Measurements from ENCODE around the gene ZNF197.
"Not testable (repeated sequence)": the region's sequence is repeated elsewhere in the genome, so short reads cannot be mapped to it uniquely, and the experiment has no call there.

Gene ZNF197

DNA sequence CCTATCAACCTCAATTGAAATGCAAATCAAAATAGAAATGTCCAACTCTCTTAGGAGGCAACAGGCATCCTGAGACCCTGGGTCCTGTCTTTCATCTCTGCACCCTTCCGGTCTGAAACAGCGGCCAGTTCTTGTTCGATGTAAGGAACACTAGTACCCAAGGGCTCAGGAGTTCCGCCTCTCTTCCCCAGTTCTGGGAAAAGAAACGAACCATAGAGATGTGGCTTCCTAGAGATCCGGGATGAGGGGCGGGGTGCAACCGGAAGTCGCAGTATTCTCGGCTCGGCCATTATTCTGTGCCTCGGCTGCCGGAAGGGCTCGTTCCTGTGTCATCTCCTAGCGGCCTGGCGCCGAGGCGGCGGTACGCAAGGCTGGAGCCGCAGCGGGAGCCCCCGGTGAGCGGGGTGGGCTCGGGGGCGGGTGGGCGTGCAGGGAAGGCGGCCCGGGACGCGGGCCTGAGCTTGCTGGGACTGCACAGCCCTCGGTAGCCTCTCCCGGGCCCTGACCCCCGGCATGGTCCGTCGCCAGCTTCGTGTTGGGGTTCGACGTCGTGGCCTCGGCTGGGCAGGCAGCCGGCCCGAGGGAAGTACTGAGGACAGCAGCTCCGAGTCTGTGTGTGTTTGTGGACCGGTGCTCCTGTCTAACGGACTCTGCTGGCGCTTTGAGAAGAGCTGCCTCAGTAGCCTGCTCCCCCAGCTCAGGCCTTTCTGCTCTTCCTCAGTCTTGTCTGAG lies at the start of gene ZNF197:
Gene ZNF197, plus strand, starts transcription at position 288 of the 732 bp plus-strand sequence. CDS start 4,119 bp downstream, outside the sequence.
- H3K36me3 Mint-ChIP-seq (ENCODE audit: low read depth): peaks cover 20% of the 10 kb centered on the region
- intact Hi-C loops (cut with micrococcal nuclease): loop anchor here (1.0 kb wide), 1 partner anchor 23 kb away; the partner anchor contains the start of gene ZNF35

DNA sequence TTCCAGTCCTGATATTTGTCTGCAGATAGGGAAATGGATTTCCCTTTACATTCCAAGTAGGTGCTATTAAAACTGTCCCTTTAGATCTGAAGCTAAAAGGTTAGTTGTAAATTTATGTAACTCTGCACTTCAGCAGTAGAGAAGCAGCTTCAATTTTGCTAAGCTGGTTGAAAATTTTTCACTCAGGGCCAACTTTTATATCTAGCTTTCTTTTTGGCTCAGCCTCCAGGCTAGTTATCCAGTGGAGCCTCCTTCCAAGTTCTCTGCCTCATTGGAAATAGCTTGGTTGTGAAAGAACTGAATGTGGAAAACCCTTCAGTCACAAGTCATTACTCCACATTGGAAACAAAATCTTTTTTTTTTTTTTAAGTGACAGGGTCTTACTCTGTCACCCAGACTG lies 48.2 kb upstream of the ZNF197 start:
- Mint-ChIP-seq H3K4me1 (ENCODE audit: low read depth) (no peaks in the 10 kb centered on the region), H3K4me3 (no peak overlapping the region), H3K27me3 (peaks cover 9% of the 10 kb centered on the region), H3K27ac (no peak overlapping the region), H3K9me3 (peaks cover 81% of the 10 kb centered on the region), H3K36me3 (ENCODE audit: low read depth) (peaks cover 20% of the 10 kb centered on the region)
- intact Hi-C loops (cut with micrococcal nuclease): no loop called here

More for the DNA sequence above, at the start of gene ZNF197:
- Mint-ChIP-seq H3K4me1 (ENCODE audit: low read depth) (peaks cover 9% of the 10 kb centered on the region), H3K9me3 (no peaks in the 10 kb centered on the region), H3K27me3 (no peaks in the 10 kb centered on the region), H3K27ac (peak within 1 kb of the TSS; percentile 84), H3K4me3 (peak within 1 kb of the TSS; percentile 74)

DNA sequence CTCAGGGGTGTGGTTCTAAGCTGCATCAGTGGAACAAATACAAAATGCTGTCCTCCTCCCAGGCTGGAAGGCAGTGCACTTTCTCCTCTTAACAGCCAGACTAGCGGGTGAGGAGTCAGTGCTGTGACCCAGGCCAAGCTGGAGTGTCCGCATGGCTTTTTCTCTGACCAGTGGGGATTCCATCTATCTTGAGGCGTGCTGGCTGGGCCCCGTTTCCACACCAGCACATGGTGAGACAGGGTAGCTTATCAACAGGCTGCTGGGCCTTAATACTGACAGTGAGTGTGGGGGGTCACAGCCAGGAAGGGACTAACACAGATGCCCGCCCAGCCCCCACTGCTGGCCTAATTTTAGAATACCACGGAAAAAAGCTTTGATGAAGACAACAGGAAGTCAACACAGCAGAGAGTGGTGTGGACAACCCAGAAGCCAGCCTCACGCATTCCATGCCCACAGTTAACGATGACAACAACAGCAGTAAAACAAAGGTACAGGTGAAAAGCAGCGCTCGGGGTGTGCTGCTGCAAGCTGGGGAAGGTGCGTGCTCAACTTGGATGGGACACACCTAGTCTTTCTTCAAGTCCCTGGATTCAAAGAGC lies 47.4 kb upstream of the ZNF197 start:
- Mint-ChIP-seq H3K9me3 (peaks cover 72% of the 10 kb centered on the region), H3K36me3 (ENCODE audit: low read depth) (peaks cover 20% of the 10 kb centered on the region)
- H3K4me3 Mint-ChIP-seq; H3K27me3 Mint-ChIP-seq; H3K27ac Mint-ChIP-seq; intact Hi-C loops (cut with micrococcal nuclease); H3K4me1 Mint-ChIP-seq (ENCODE audit: low read depth): not testable (repeated sequence)

DNA sequence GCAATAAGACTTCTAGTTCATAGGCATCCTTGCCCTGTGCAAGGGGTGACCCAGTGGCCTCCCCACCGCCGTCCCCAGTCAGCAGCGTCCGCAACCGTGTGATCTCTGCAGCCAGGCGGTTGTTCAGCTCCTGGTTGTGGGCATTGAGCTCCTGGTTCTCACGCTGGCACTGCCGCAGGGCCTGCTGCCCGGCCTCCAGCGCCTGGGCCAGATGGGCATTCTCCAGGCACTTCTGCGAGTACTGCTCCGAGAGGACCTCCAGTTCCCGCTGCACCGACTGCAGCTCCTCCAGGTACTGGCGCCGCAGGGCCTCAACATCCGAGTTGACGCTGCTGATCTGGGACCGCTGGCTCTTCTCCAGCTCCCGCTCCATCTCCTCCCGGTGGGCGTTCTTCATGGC lies 46.5 kb upstream of the ZNF197 start:
- H3K4me1 Mint-ChIP-seq (ENCODE audit: low read depth); intact Hi-C loops (cut with micrococcal nuclease); H3K4me3 Mint-ChIP-seq; H3K27ac Mint-ChIP-seq: not testable (repeated sequence)
- H3K9me3 Mint-ChIP-seq: peaks cover 64% of the 10 kb centered on the region
- H3K27me3 Mint-ChIP-seq: peaks cover 11% of the 10 kb centered on the region
- H3K36me3 Mint-ChIP-seq (ENCODE audit: low read depth): peaks cover 20% of the 10 kb centered on the region

DNA sequence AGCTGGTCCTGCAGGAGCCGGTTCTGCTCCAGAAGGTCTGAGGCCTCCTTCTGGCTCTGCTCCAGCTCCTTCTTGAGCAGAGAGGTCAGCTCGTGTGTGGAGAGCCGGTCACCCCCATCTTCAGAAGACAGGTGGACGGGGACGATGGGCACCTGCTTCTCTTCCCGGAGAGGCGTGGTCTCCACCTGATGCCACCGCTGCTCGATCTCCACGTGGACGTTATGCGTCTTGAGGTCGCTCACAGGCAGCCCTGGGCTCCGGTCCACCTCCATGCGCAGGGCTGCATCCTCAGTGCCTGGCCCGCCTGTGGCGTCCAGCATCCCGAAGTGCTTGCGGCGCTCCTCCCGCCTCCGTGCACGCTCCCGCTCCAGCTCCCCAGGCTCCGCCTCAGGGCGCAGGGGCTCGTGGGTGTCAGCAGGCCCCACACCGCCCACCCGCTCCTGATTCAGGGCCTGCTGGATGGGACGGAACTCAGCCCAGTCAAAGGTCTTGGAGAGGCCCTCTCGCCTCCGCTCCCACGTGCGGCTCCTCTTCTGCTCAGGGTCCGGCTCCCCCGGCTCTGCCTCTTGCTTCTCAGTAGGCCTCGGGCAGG lies 45.8 kb upstream of the ZNF197 start:
- not testable (repeated sequence) for H3K4me3 Mint-ChIP-seq

DNA sequence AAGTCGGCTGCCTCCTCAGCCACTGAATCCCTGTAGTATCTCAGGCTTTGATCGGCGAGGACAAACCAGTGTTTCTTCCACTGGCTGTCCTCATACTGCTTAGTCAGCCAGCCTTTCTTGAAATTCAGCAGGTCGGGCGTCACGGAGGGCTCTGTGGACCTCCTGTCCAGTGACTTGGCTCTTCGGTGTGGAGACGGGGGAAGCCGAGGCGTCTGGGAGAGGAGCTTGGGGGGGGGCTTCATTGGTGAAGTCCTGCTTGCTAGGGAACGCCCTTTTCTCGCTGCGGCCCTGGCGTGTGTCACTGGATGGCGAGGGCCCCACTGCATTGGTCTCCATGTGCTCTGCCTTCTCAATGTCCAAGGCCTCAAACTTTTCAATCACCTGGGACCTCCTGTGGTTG lies 45.1 kb upstream of the ZNF197 start:
- H3K9me3 Mint-ChIP-seq: peaks cover 51% of the 10 kb centered on the region
- peaks cover 17% of the 10 kb centered on the region for H3K27me3 Mint-ChIP-seq
- H3K4me3 Mint-ChIP-seq; H3K27ac Mint-ChIP-seq; intact Hi-C loops (cut with micrococcal nuclease); H3K4me1 Mint-ChIP-seq (ENCODE audit: low read depth): not testable (repeated sequence)
- peaks cover 20% of the 10 kb centered on the region for H3K36me3 Mint-ChIP-seq (ENCODE audit: low read depth)

More for the DNA sequence above, 45.8 kb upstream of the ZNF197 start:
- H3K4me1 Mint-ChIP-seq (ENCODE audit: low read depth); intact Hi-C loops (cut with micrococcal nuclease); H3K27ac Mint-ChIP-seq: not testable (repeated sequence)
- peaks cover 20% of the 10 kb centered on the region for H3K36me3 Mint-ChIP-seq (ENCODE audit: low read depth)
- peaks cover 59% of the 10 kb centered on the region for H3K9me3 Mint-ChIP-seq
- H3K27me3 Mint-ChIP-seq: peaks cover 13% of the 10 kb centered on the region

DNA sequence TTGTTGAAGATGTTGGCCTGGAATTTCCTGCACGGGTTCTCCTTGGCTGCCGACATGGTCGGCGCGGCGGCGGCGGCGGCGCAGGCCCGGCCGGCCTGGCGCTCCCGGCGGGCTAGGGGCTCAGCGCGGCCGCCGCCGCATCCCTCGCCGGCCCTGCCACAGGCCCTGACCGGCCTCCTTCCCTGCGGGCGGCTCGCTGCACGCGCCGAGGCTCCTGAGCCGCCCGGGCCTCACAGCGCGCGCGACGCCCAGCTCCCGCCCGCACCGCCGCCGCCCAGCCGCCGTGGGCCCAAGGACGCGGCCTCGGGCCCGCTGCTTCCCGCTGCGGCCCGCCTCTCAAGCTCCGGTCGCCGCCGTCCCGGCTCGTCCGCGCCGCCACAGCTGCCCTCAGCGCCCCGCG lies 43.9 kb upstream of the ZNF197 start:
- H3K27ac Mint-ChIP-seq; intact Hi-C loops (cut with micrococcal nuclease); H3K4me3 Mint-ChIP-seq: not testable (repeated sequence)
- Mint-ChIP-seq H3K36me3 (ENCODE audit: low read depth) (peaks cover 20% of the 10 kb centered on the region), H3K4me1 (ENCODE audit: low read depth) (peaks cover 21% of the 10 kb centered on the region), H3K27me3 (peaks cover 17% of the 10 kb centered on the region), H3K9me3 (peaks cover 45% of the 10 kb centered on the region)

DNA sequence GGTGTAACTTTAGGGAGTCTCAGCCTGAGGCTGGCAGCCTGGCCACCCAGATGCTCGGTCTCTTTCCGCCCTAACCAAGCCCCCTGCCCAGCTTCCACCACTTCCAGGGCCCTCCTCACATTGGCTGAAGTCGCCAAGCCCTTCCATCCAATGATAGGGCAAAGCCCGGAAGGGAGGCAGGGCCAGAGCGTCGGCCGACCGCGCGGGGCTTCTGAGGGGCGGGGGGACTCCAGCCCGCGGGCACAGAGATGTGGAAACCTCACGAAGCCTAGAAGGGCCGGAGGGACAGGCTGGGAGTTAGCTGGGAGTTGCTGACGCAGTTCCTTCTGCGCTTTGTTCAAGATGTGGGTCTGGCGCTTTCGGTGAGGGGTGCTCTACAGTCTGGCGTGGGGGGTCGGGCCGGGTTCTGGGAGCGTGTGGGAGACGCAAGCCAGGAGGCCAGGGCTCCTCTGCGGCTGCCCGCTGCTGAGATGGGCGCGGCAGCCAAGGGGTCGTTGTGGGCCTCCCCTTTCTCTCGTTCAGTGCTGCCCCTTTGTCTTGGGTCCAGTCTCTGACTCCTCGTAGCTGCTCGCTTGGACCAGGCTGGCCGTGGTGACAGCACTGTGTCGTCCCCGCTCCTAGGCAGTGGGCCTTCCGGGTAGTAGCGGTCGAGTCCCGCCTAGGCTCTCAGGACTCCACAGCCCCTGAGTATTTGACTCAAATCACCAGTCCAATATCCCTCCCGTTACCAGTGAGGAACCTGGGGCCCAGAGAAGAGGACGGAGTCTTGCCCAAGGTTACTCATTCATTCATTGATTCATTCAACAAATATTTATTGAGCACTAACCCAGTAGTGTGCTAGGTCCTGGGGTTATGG lies 40.0 kb upstream of the ZNF197 start, which contains the start of gene ZNF660:
Gene ZNF660, plus strand, starts transcription at position 319 of the 856 bp plus-strand sequence. CDS start 9,230 bp downstream, outside the sequence.
- peaks cover 38% of the 10 kb centered on the region for H3K36me3 Mint-ChIP-seq (ENCODE audit: low read depth)
- H3K4me1 Mint-ChIP-seq (ENCODE audit: low read depth): peaks cover 25% of the 10 kb centered on the region
- intact Hi-C loops (cut with micrococcal nuclease): no loop called here
- peaks cover 41% of the 10 kb centered on the region for H3K9me3 Mint-ChIP-seq
- peak within 1 kb of the TSS; percentile 76 for H3K4me3 Mint-ChIP-seq
- peaks cover 17% of the 10 kb centered on the region for H3K27me3 Mint-ChIP-seq
- H3K27ac Mint-ChIP-seq: peak within 1 kb of the TSS; percentile 81

DNA sequence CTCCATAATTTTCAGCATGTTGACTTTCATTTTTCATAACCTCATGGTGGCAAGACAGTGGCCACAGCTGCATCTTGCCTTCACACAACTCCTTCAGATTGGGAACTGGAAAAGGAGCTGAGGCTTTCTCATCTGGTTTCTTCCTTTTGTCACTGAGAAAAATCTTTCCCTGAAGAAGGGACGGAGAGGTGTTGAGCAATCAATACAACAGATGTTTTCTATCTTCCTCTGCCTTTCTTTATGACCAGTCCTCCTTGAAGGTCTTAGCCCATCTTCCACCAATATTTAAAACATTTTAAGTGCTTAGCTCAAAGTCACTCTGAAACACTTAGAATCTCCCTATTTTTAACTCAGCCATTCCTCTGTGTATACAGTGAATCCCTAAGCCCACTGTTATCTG lies 28.2 kb upstream of the ZNF197 start:
- Mint-ChIP-seq H3K36me3 (ENCODE audit: low read depth) (peaks cover 27% of the 10 kb centered on the region), H3K27ac (no peak overlapping the region)
- intact Hi-C loops (cut with micrococcal nuclease): no loop called here

DNA sequence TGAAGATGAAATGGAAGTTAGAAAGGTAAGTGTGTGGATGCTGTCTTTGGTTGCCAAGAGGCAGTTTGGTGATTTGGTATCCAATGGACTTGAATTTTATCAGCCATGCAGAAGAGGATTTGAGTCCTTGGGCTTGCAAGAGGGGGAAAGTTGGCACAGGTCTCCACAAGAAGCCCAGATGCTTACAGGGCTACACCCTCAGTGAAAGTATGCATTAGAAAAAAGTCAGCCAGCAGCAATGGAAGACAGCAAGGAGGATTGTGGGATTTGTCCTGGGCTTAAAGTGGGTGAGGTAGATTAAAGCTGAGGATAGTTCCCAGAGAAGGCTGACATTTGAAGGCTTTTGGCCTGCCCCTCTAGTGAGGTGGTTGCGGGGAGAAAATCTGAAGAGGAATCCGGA lies 23.1 kb upstream of the ZNF197 start:
- Mint-ChIP-seq H3K4me1 (ENCODE audit: low read depth) (no peaks in the 10 kb centered on the region), H3K9me3 (peaks cover 80% of the 10 kb centered on the region), H3K4me3 (no peak overlapping the region), H3K27me3 (no peaks in the 10 kb centered on the region), H3K27ac (no peak overlapping the region), H3K36me3 (ENCODE audit: low read depth) (no peaks in the 10 kb centered on the region)
- intact Hi-C loops (cut with micrococcal nuclease): no loop called here

More for the DNA sequence above, 28.2 kb upstream of the ZNF197 start:
- Mint-ChIP-seq H3K27me3 (no peaks in the 10 kb centered on the region), H3K4me1 (ENCODE audit: low read depth) (no peaks in the 10 kb centered on the region), H3K4me3 (no peak overlapping the region), H3K9me3 (peaks cover 86% of the 10 kb centered on the region)

DNA sequence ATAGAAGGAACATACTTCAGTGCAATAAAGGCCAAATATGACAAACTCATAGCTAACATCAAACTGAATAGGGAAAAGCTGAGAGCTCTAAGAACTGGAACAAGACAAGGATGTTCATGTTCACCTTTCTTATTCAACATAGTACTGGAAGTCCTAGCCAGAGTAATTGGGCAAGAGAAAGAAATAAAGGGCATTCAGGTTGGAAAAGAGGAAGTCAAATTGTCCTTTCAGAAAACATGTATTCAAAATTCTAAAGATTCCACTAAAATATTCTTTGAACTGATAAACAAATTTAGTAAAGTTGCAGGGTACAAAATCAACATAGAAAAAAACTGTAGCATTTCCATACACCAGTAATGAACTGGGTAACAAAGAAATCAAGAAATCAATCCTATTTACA lies 12.2 kb upstream of the ZNF197 start:
- intact Hi-C loops (cut with micrococcal nuclease): no loop called here
- Mint-ChIP-seq H3K4me1 (ENCODE audit: low read depth) (no peaks in the 10 kb centered on the region), H3K27ac (no peak overlapping the region), H3K27me3 (no peaks in the 10 kb centered on the region), H3K9me3 (peaks cover 46% of the 10 kb centered on the region), H3K4me3 (no peak overlapping the region), H3K36me3 (ENCODE audit: low read depth) (no peaks in the 10 kb centered on the region)

DNA sequence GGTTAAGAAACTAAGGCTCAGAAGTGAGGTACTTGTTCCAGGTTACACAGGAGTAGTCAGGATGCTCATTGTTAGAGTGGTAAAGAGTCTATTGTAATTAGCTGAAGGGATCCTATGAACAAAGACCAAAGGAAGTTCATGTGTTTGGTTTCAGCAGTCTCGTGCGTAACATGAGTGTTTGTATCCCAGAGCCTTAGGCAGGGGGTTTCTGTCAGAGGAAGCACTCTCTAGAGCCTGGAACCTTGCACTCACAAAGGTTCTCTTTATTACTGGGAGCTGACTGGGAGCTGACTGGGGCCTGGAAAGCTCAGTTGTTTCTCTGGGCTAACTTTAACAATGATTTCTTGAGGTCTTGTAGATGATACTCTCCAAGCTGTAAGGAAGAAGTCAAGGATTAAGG lies 3.9 kb downstream of the ZNF197 start:
- intact Hi-C loops (cut with micrococcal nuclease): no loop called here
- peaks cover 9% of the 10 kb centered on the region for H3K4me1 Mint-ChIP-seq (ENCODE audit: low read depth)
- H3K4me3 Mint-ChIP-seq: no peak overlapping the region
- peaks cover 54% of the 10 kb centered on the region for H3K36me3 Mint-ChIP-seq (ENCODE audit: low read depth)
- H3K27ac Mint-ChIP-seq: no peak overlapping the region
- no peaks in the 10 kb centered on the region for H3K9me3 Mint-ChIP-seq
- no peaks in the 10 kb centered on the region for H3K27me3 Mint-ChIP-seq

DNA sequence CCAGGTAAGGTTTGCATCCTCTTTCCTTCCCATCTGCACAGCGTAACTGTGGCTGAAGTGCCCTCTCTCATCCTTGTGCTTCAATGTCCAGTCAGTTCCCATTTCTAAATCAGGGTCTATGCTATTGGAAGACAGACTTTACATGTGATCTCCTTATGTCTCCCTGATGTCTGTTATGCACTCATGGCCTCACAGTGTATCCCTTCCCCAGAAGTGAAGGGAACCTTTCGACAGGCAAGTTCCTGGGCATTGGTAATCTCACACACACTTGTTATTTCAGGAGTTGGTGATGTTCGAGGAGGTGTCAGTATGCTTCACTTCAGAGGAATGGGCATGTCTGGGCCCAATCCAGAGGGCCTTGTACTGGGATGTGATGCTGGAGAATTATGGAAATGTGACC lies 7.4 kb downstream of the ZNF197 start:
- Mint-ChIP-seq H3K27me3 (no peaks in the 10 kb centered on the region), H3K9me3 (peaks cover 14% of the 10 kb centered on the region), H3K4me3 (no peak overlapping the region), H3K27ac (no peak overlapping the region), H3K36me3 (ENCODE audit: low read depth) (peaks cover 87% of the 10 kb centered on the region), H3K4me1 (ENCODE audit: low read depth) (peaks cover 3% of the 10 kb centered on the region)
- intact Hi-C loops (cut with micrococcal nuclease): no loop called here
